Measurements from ENCODE around the gene GIPC1.

DNA sequence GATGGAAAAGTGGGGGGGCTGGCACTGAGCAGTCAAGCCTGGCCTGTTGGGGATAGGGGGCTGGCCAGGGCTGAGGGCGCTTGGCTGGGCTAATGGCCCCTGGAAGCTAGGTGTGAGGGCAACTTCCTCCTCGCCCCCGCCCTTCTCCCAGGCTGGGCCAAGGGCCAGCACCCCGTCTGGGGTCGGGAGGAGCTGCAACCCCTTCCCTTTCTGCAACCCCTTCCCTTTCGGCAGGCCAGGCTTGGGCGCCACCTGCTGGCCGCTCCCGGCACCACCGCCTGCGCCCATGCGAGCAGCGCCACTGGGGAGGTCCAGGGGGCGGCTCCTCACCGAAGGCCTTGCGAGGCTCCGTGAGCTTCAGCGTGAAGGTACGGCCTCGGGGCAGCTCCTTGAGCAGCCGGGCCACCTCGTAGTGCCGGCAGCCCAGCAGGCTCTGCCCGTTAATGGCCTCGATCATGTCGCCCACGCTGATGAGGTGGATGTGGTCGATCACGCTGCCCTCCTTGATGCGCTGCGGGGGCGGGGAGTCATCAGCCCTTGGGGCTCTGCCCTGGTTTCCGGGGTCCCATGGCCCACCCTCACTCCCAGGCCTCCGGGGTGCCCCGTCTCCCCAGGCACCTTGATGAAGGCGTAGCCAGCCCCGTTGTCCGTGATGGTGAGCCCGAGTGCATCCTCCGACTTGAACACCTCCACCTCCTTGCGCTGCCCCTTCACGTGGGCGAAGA lies 15.8 kb downstream of the GIPC1 start:
- TF ChIP-seq, protein P1, sequence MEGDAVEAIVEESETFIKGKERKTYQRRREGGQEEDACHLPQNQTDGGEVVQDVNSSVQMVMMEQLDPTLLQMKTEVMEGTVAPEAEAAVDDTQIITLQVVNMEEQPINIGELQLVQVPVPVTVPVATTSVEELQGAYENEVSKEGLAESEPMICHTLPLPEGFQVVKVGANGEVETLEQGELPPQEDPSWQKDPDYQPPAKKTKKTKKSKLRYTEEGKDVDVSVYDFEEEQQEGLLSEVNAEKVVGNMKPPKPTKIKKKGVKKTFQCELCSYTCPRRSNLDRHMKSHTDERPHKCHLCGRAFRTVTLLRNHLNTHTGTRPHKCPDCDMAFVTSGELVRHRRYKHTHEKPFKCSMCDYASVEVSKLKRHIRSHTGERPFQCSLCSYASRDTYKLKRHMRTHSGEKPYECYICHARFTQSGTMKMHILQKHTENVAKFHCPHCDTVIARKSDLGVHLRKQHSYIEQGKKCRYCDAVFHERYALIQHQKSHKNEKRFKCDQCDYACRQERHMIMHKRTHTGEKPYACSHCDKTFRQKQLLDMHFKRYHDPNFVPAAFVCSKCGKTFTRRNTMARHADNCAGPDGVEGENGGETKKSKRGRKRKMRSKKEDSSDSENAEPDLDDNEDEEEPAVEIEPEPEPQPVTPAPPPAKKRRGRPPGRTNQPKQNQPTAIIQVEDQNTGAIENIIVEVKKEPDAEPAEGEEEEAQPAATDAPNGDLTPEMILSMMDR (IDR thresholded peaks at IDR 0.05), result no peak
- TF ChIP-seq POLR2A (IDR thresholded peaks at IDR 0.05), result no peak

All from lower leg skin (tissue), 3 donors.